GM03348 (cell line): ENCODE results near the gene NAA10.

Experiments used
- DNase-seq: peaks from one replicate; pipeline ENCODE4 v3.0.0; 2012; ENCODE audit warnings: low spot score

NAA10 gene

GRCh38 chrX:153883163-153883843, 51.5 kb downstream of the NAA10 start:
- DNase-seq: no peak

- no peak for DNase-seq
These were observed 52.3 kb downstream of the NAA10 start for GRCh38 chrX:153882557-153882956.

- no peak for DNase-seq
These were observed 52.7 kb downstream of the NAA10 start for GRCh38 chrX:153882086-153882498.

GRCh38 chrX:153881281-153881680, 53.6 kb downstream of the NAA10 start:
- DNase-seq: no peak

GRCh38 chrX:153880440-153880815, 54.4 kb downstream of the NAA10 start:
- no peak for DNase-seq

GRCh38 chrX:153879741-153880439, 54.9 kb downstream of the NAA10 start:
- no peak for DNase-seq
